HepG2 (cell line): ENCODE data around the gene GOT1. TPM values are rescaled to one million over a fixed set of nuclear protein-coding genes. Genes with fewer than 3 reads are reported as not detected.

Experiments
- BRD4 ChIP-seq: sonication (generic); formaldehyde crosslinking; IDR thresholded peaks from 2 replicates; pipeline ENCODE4 v1.4.0; 2020; ENCODE audit warnings: missing genetic modification reagents
- E2F5 ChIP-seq: sonication (generic); formaldehyde crosslinking; conservative IDR thresholded peaks from 2 replicates; pipeline ENCODE4 v1.4.0; 2020; ENCODE audit warnings: missing genetic modification reagents
- ESRRA ChIP-seq: sonication (generic); formaldehyde crosslinking; IDR thresholded peaks from 2 replicates; pipeline ENCODE4 v1.5.1; 2020; ENCODE audit warnings: mild to moderate bottlenecking, low read depth, missing genetic modification reagents
- FOXC1 ChIP-seq: sonication (generic); formaldehyde crosslinking; IDR thresholded peaks from 2 replicates; pipeline ENCODE4 v1.8.0; 2022; ENCODE audit warnings: mild to moderate bottlenecking, missing genetic modification reagents, borderline replicate concordance
- FOXP1 ChIP-seq, 2 experiments: fragments of 450-650 bp in 1 of 2; IDR thresholded peaks; 2 replicates each; pipeline ENCODE4 v1.6.1; 2017 to 2018; ENCODE audit warnings: antibody characterized with exemption in 1 of 2
- HHEX ChIP-seq: IDR thresholded peaks from 2 replicates; pipeline ENCODE4 v1.6.1; 2016; ENCODE audit warnings: control low read depth
- KLF6 ChIP-seq: IDR thresholded peaks from 2 replicates; pipeline ENCODE4 v1.8.0; 2016; ENCODE audit warnings: missing biosample characterization, missing genetic modification reagents
- MED13 ChIP-seq: sonication (generic); formaldehyde crosslinking; IDR thresholded peaks from 2 replicates; pipeline ENCODE4 v1.5.0; 2020; ENCODE audit warnings: missing genetic modification reagents
- MIXL1 ChIP-seq: IDR thresholded peaks from 2 replicates; pipeline ENCODE4 v1.6.1; 2016
- MTF1 ChIP-seq: sonication (generic); formaldehyde crosslinking; IDR thresholded peaks from 2 replicates; pipeline ENCODE4 v1.5.0; 2020; ENCODE audit warnings: missing genetic modification reagents
- NBN ChIP-seq: fragments of 450-650 bp; conservative IDR thresholded peaks from 2 replicates; pipeline ENCODE4 v1.6.1; 2017
- NCOA5 ChIP-seq: sonication (generic); formaldehyde crosslinking; IDR thresholded peaks from 2 replicates; pipeline ENCODE4 v1.4.0; 2020; ENCODE audit warnings: missing genetic modification reagents
- PITX1 ChIP-seq: sonication (generic); formaldehyde crosslinking; IDR thresholded peaks from 2 replicates; pipeline ENCODE4 v1.5.1; 2020; ENCODE audit warnings: mild to moderate bottlenecking, missing genetic modification reagents
- PPARG ChIP-seq: conservative IDR thresholded peaks from 2 replicates; pipeline ENCODE4 v1.6.1; 2016; ENCODE audit warnings: missing biosample characterization, missing genetic modification reagents
- SAP130 ChIP-seq: IDR thresholded peaks from 2 replicates; pipeline ENCODE4 v1.6.1; 2016; ENCODE audit warnings: low read depth
- SNAPC2 ChIP-seq: sonication (generic); formaldehyde crosslinking; IDR thresholded peaks from 2 replicates; pipeline ENCODE4 v1.8.1; 2022; ENCODE audit warnings: mild to moderate bottlenecking, missing genetic modification reagents
- TMF1 ChIP-seq: sonication (generic); formaldehyde crosslinking; IDR thresholded peaks from 2 replicates; pipeline ENCODE4 v1.8.1; 2022; ENCODE audit warnings: low read depth, missing genetic modification reagents
- ZBTB1 ChIP-seq: sonication (generic); formaldehyde crosslinking; IDR thresholded peaks from 2 replicates; pipeline ENCODE4 v1.4.0; 2020; ENCODE audit warnings: missing genetic modification reagents, borderline replicate concordance
- ZFP36L1 ChIP-seq: sonication (generic); formaldehyde crosslinking; IDR thresholded peaks from 2 replicates; pipeline ENCODE4 v1.8.0; 2022; ENCODE audit warnings: mild to moderate bottlenecking, missing genetic modification reagents, moderate library complexity
- ZMYM4 ChIP-seq: sonication (generic); formaldehyde crosslinking; IDR thresholded peaks from 2 replicates; pipeline ENCODE4 v1.8.1; 2023; ENCODE audit warnings: mild to moderate bottlenecking, missing genetic modification reagents
- ZNF160 ChIP-seq: sonication (generic); formaldehyde crosslinking; IDR thresholded peaks from 2 replicates; pipeline ENCODE4 v1.8.0; 2022; ENCODE audit warnings: mild to moderate bottlenecking, inconsistent platforms, missing genetic modification reagents
- ZNF432 ChIP-seq: sonication (generic); formaldehyde crosslinking; IDR thresholded peaks from 2 replicates; pipeline ENCODE4 v1.5.0; 2020; ENCODE audit warnings: missing genetic modification reagents, mild to moderate bottlenecking, borderline replicate concordance
- ZNF652 ChIP-seq: IDR thresholded peaks from 2 replicates; pipeline ENCODE4 v1.6.1; 2016; ENCODE audit warnings: low read depth, borderline replicate concordance
- ZNF660 ChIP-seq: sonication (generic); formaldehyde crosslinking; IDR thresholded peaks from 2 replicates; pipeline ENCODE4 v1.5.1; 2020; ENCODE audit warnings: mild to moderate bottlenecking, low read depth, missing genetic modification reagents, borderline replicate concordance
- ZNF850 ChIP-seq: sonication (generic); formaldehyde crosslinking; conservative IDR thresholded peaks from 2 replicates; pipeline ENCODE4 v1.9.0; 2021; ENCODE audit warnings: mild to moderate bottlenecking, missing genetic modification reagents
- ZNF878 ChIP-seq: sonication (generic); formaldehyde crosslinking; IDR thresholded peaks from 2 replicates; pipeline ENCODE4 v1.8.1; 2023; ENCODE audit warnings: mild to moderate bottlenecking, missing genetic modification reagents, moderate library complexity
- polyA plus RNA-seq, 8 experiments: library from polyadenylated mRNA; depleted of rRNA in 3 of 8; stranded (reverse) in 7 of 8; unstranded in 1 of 8; fragments of >200 nt; fragmentation: Illumina TruSeq in 4 of 8; extraction: Trizol in 4 of 8; gene quantifications; 2 replicates each; pipeline versions ENCODE4 v1.2.1 to v1.2.3, GENCODE V29; 2011 to 2016; ENCODE audit warnings: low read depth in 4 of 8, missing spikeins in 1 of 8, mixed read lengths in 1 of 8; ENCODE audit not compliant: insufficient read depth in 1 of 8
- total RNA-seq, 5 experiments: library from RNA; depleted of rRNA; stranded (reverse); fragments of >200 nt; fragmentation: Illumina TruSeq; extraction: Trizol; gene quantifications; 2 replicates each; pipeline ENCODE4 v1.2.3, GENCODE V29; 2016; ENCODE audit warnings: low read depth in 1 of 5
- TF ChIP-seq, protein P1 (sequence below): IDR thresholded peaks from 2 replicates; pipeline ENCODE4 v1.6.1; 2016; ENCODE audit warnings: mild to moderate bottlenecking, missing biosample characterization, missing genetic modification reagents
- TF ChIP-seq, protein P2 (sequence below): sonication (generic); formaldehyde crosslinking; IDR thresholded peaks from 2 replicates; pipeline ENCODE4 v1.5.0; 2020; ENCODE audit warnings: mild to moderate bottlenecking, missing genetic modification reagents
- TF ChIP-seq, protein P3 (sequence below): sonication (generic); formaldehyde crosslinking; IDR thresholded peaks from 2 replicates; pipeline ENCODE4 v1.5.0; 2020; ENCODE audit warnings: missing genetic modification reagents

The GOT1 gene
- total and polyA plus RNA-seq, 2 of the 13 experiments (the other 11 are each of a cell fraction or from before 2014, with no cell fraction given), result 81.2 to 102 TPM

- TF ChIP-seq FOXP1 (IDR thresholded peaks at IDR 0.05) (peak; percentile 59; the same call in 1 of the 2 replicates), FOXP1 (CRISPR knock-in tag; IDR thresholded peaks at IDR 0.05) (peak; percentile 90), ZNF850 (CRISPR knock-in tag) (no peak), NCOA5 (CRISPR knock-in tag) (no peak), MED13 (peak; percentile 36; the same call in 1 of the 2 replicates), ZNF160 (CRISPR knock-in tag) (peak; percentile 68; the same call in 1 of the 2 replicates), HHEX (CRISPR knock-in tag) (peak; percentile 75), ZNF432 (CRISPR knock-in tag) (no peak), MIXL1 (CRISPR knock-in tag) (peak; percentile 88), ZNF660 (no peak), ZMYM4 (CRISPR knock-in tag) (peak; percentile 86), SNAPC2 (CRISPR knock-in tag) (peak; percentile 88; the same call in 1 of the 2 replicates), TMF1 (CRISPR knock-in tag) (no peak), PITX1 (CRISPR knock-in tag) (peak; percentile 80), E2F5 (CRISPR knock-in tag) (no peak), ZFP36L1 (CRISPR knock-in tag) (no peak), ESRRA (no peak), KLF6 (no peak), SAP130 (CRISPR knock-in tag) (peak; percentile 92), ZNF878 (CRISPR knock-in tag) (peak; percentile 78; the same call in 1 of the 2 replicates), FOXC1 (CRISPR knock-in tag) (0 out of 2 replicates have a peak, but pooled peaks have one; percentile 50), PPARG (CRISPR knock-in tag) (peak; percentile 95), NBN (no peak), ZBTB1 (CRISPR knock-in tag) (no peak), ZNF652 (peak; percentile 38; the same call in 1 of the 2 replicates), BRD4 (no peak), MTF1 (CRISPR knock-in tag) (no peak)
- TF ChIP-seq, protein P1, sequence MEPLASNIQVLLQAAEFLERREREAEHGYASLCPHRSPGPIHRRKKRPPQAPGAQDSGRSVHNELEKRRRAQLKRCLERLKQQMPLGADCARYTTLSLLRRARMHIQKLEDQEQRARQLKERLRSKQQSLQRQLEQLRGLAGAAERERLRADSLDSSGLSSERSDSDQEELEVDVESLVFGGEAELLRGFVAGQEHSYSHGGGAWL (CRISPR knock-in tag), result no peak
- TF ChIP-seq, protein P2, sequence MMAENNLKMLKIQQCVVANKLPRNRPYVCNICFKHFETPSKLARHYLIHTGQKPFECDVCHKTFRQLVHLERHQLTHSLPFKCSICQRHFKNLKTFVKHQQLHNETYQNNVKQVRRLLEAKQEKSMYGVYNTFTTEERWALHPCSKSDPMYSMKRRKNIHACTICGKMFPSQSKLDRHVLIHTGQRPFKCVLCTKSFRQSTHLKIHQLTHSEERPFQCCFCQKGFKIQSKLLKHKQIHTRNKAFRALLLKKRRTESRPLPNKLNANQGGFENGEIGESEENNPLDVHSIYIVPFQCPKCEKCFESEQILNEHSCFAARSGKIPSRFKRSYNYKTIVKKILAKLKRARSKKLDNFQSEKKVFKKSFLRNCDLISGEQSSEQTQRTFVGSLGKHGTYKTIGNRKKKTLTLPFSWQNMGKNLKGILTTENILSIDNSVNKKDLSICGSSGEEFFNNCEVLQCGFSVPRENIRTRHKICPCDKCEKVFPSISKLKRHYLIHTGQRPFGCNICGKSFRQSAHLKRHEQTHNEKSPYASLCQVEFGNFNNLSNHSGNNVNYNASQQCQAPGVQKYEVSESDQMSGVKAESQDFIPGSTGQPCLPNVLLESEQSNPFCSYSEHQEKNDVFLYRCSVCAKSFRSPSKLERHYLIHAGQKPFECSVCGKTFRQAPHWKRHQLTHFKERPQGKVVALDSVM (CRISPR knock-in tag), result peak; percentile 54; the same call in 1 of the 2 replicates
- TF ChIP-seq, protein P3, sequence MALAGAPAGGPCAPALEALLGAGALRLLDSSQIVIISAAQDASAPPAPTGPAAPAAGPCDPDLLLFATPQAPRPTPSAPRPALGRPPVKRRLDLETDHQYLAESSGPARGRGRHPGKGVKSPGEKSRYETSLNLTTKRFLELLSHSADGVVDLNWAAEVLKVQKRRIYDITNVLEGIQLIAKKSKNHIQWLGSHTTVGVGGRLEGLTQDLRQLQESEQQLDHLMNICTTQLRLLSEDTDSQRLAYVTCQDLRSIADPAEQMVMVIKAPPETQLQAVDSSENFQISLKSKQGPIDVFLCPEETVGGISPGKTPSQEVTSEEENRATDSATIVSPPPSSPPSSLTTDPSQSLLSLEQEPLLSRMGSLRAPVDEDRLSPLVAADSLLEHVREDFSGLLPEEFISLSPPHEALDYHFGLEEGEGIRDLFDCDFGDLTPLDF (CRISPR knock-in tag), result no peak
Measured at GRCh38 chr10:99395750-99396445, 34.5 kb downstream of the GOT1 start (continued).
